Sigmoid colon (tissue), 4 donors: ENCODE data around the gene C8G.
A peak's percentile ranks its signal among the peaks of the same experiment; 100 is the strongest.

Experiments
- CTCF ChIP-seq, 4 experiments: fragments of 450-650 bp in 3 of 4; fragments of 200-600 bp in 1 of 4; IDR thresholded peaks; one replicate each; pipeline ENCODE4 v1.5.1; 2016 to 2019; ENCODE audit warnings: antibody characterized with exemption in 4 of 4, mild to moderate bottlenecking in 3 of 4, moderate library complexity in 2 of 4
- EP300 ChIP-seq, 4 donors: sonication (generic); formaldehyde crosslinking; IDR thresholded peaks; one replicate each; pipeline ENCODE4 v1.6.1; 2017; ENCODE audit warnings: antibody characterized with exemption in 4 of 4
- POLR2A ChIP-seq, 2 donors: fragments of 450-650 bp; IDR thresholded peaks; one replicate each; pipeline ENCODE4 v1.6.1; 2016; ENCODE audit warnings: antibody characterized with exemption in 2 of 2, mild to moderate bottlenecking in 2 of 2, moderate library complexity in 2 of 2

- TF ChIP-seq EP300 (IDR thresholded peaks at IDR 0.05) = peak in 1 of 4 donors; percentile 68
- no peak for TF ChIP-seq CTCF (IDR thresholded peaks at IDR 0.05)
- TF ChIP-seq POLR2A (IDR thresholded peaks at IDR 0.05) = peak in 1 of 2 donors; percentile 42
Measured at GRCh38 chr9:136902259-136902821, 42.7 kb upstream of the C8G start.
